ENCODE results near the gene NEURL1.

DNA sequence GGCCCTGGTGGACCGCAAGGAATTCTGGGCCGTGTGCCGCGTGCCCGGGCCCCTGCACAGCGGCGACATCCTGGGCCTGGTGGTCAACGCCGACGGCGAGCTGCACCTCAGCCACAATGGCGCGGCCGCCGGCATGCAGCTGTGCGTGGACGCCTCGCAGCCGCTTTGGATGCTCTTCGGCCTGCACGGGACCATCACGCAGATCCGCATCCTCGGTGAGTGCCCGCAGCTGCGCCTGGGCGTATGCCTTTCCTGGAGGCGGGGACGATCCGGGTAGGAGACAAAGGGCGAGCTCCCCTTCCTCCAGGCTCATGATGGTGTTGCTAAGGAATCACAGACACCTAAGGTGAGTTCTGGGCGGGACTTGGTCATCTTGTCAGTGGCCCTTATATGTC lies 91.5 kb downstream of the NEURL1 start:
- TF ChIP-seq EZH2phosphoT487 (IDR thresholded peaks at IDR 0.05; ENCODE audit: borderline replicate concordance), result no peak
- TF ChIP-seq, protein P1, sequence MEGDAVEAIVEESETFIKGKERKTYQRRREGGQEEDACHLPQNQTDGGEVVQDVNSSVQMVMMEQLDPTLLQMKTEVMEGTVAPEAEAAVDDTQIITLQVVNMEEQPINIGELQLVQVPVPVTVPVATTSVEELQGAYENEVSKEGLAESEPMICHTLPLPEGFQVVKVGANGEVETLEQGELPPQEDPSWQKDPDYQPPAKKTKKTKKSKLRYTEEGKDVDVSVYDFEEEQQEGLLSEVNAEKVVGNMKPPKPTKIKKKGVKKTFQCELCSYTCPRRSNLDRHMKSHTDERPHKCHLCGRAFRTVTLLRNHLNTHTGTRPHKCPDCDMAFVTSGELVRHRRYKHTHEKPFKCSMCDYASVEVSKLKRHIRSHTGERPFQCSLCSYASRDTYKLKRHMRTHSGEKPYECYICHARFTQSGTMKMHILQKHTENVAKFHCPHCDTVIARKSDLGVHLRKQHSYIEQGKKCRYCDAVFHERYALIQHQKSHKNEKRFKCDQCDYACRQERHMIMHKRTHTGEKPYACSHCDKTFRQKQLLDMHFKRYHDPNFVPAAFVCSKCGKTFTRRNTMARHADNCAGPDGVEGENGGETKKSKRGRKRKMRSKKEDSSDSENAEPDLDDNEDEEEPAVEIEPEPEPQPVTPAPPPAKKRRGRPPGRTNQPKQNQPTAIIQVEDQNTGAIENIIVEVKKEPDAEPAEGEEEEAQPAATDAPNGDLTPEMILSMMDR (conservative IDR thresholded peaks at IDR 0.05; ENCODE audit: low read length), result no peak
